ENCODE data around the gene RABEP1. TPM values are rescaled to one million over a fixed set of nuclear protein-coding genes. Genes with fewer than 3 reads are reported as not detected.

RABEP1 gene
- polyA plus RNA-seq, 1 donor from 2014 or later = 67.0 TPM

- Histone ChIP-seq H3K79me2 (replicated peaks; ENCODE audit: insufficient read depth, low read length) (peaks cover 46% of the 10 kb centered on the region), H2AFZ (ENCODE audit: low read depth, low read length) (no peak overlapping the region), H3F3A (ENCODE audit: insufficient read depth, low read length, poor library complexity, severe bottlenecking) (no peaks in the 10 kb centered on the region), H3K9me2 (ENCODE audit: insufficient read depth, low read length) (no peaks in the 10 kb centered on the region), H3K36me3 (ENCODE audit: insufficient read depth, low read length) (no peaks in the 10 kb centered on the region), H3K27me3 (ENCODE audit: insufficient read depth, low read depth, low read length) (no peaks in the 10 kb centered on the region), H3K9me3 (ENCODE audit: low read length) (no peaks in the 10 kb centered on the region), H3K9ac (ENCODE audit: low read length) (no peak overlapping the region), H3K4me2 (ENCODE audit: low read length) (no peak overlapping the region), H3K27ac (ENCODE audit: low read length) (no peak overlapping the region), H4K20me1 (ENCODE audit: insufficient read depth) (no peaks in the 10 kb centered on the region), H3K4me3 (ENCODE audit: low read length) (peak overlapping the region; percentile 85)
- TF ChIP-seq RAD21 (conservative IDR thresholded peaks at IDR 0.05) (no peak), SMC3 (conservative IDR thresholded peaks at IDR 0.05; ENCODE audit: poor library complexity) (no peak), MXI1 (conservative IDR thresholded peaks at IDR 0.05; ENCODE audit: poor library complexity, severe bottlenecking) (no peak)
These were observed 134.8 kb downstream of the RABEP1 start for GRCh38 chr17:5416901-5417300.

GRCh38 chr17:5418858-5419355 is 136.8 kb downstream of the RABEP1 start:
- Histone ChIP-seq H3K4me2 (ENCODE audit: low read length) (peak overlapping the region; percentile 90), H2AFZ (ENCODE audit: low read depth, low read length) (peak overlapping the region; percentile 61), H3K27me3 (ENCODE audit: insufficient read depth, low read depth, low read length) (no peaks in the 10 kb centered on the region), H3K27ac (ENCODE audit: low read length) (peak overlapping the region; percentile 87), H3F3A (ENCODE audit: insufficient read depth, low read length, poor library complexity, severe bottlenecking) (no peaks in the 10 kb centered on the region), H3K9me3 (ENCODE audit: low read length) (no peaks in the 10 kb centered on the region), H3K36me3 (ENCODE audit: insufficient read depth, low read length) (no peaks in the 10 kb centered on the region), H3K9ac (ENCODE audit: low read length) (peak overlapping the region; percentile 79), H3K4me3 (ENCODE audit: low read length) (peak overlapping the region; percentile 85), H3K9me2 (ENCODE audit: insufficient read depth, low read length) (no peaks in the 10 kb centered on the region), H3K79me2 (replicated peaks; ENCODE audit: insufficient read depth, low read length) (peaks cover 64% of the 10 kb centered on the region), H4K20me1 (ENCODE audit: insufficient read depth) (no peaks in the 10 kb centered on the region)
- TF ChIP-seq POLR2AphosphoS5 (IDR thresholded peaks at IDR 0.05) (no peak), TAF1 (IDR thresholded peaks at IDR 0.05; ENCODE audit: low read depth) (no peak), RAD21 (conservative IDR thresholded peaks at IDR 0.05) (no peak), EP300 (conservative IDR thresholded peaks at IDR 0.05; ENCODE audit: poor library complexity, severe bottlenecking) (no peak), EZH2 (IDR thresholded peaks at IDR 0.05; ENCODE audit: borderline replicate concordance, insufficient read depth, low read length, poor library complexity, severe bottlenecking) (no peak), REST (IDR thresholded peaks at IDR 0.05; ENCODE audit: borderline replicate concordance) (peak; percentile 77), SMC3 (conservative IDR thresholded peaks at IDR 0.05; ENCODE audit: poor library complexity) (no peak), CTCF (IDR thresholded peaks at IDR 0.05; ENCODE audit: poor library complexity, severe bottlenecking) (no peak)
